NCI-H1105 treated with DMSO at 0.1 percent for 48 hours (cell line): ENCODE data around the gene ITGB1.
"Not testable (repeated sequence)": the region's sequence is repeated elsewhere in the genome, so short reads cannot be mapped to it uniquely, and the experiment has no call there.

Experiments
- DNase-seq: peaks from one replicate; lab custom pipeline; 2025; lab: John Stamatoyannopoulos, UW

The ITGB1 gene

GRCh38 chr10:32980558-32981468 lies 22.8 kb upstream of the ITGB1 start:
- peak; percentile 75 for DNase-seq

- DNase-seq = no peak
These were observed 22.2 kb upstream of the ITGB1 start for GRCh38 chr10:32980242-32980557.

- DNase-seq = not testable (repeated sequence)
These were observed 21.7 kb upstream of the ITGB1 start for GRCh38 chr10:32979719-32980118.

GRCh38 chr10:32979041-32979440 lies 21.0 kb upstream of the ITGB1 start:
- no peak for DNase-seq

- DNase-seq = not testable (repeated sequence)
These were observed 20.1 kb upstream of the ITGB1 start for GRCh38 chr10:32977846-32978809.

GRCh38 chr10:32976338-32976737 lies 18.3 kb upstream of the ITGB1 start:
- DNase-seq = no peak

- no peak for DNase-seq
These were observed 14.9 kb upstream of the ITGB1 start for GRCh38 chr10:32972929-32973328.

GRCh38 chr10:32972460-32972859 lies 14.4 kb upstream of the ITGB1 start:
- DNase-seq = no peak

GRCh38 chr10:32971536-32972091 lies 13.6 kb upstream of the ITGB1 start:
- peak; percentile 55 for DNase-seq

- no peak for DNase-seq
These were observed 12.9 kb upstream of the ITGB1 start for GRCh38 chr10:32970910-32971309.

GRCh38 chr10:32964270-32964669 lies 6.2 kb upstream of the ITGB1 start:
- no peak for DNase-seq

GRCh38 chr10:32963096-32963495 lies 5.1 kb upstream of the ITGB1 start:
- DNase-seq = no peak

- DNase-seq = no peak
These were observed 4.5 kb upstream of the ITGB1 start for GRCh38 chr10:32962521-32962920.

- no peak for DNase-seq
These were observed 3.9 kb upstream of the ITGB1 start for GRCh38 chr10:32961895-32962369.

- no peak for DNase-seq
These were observed 3.4 kb upstream of the ITGB1 start for GRCh38 chr10:32961343-32961894.

- DNase-seq = no peak
These were observed 2.0 kb upstream of the ITGB1 start for GRCh38 chr10:32960022-32960421.

GRCh38 chr10:32959006-32959920 lies 1.2 kb upstream of the ITGB1 start:
- no peak for DNase-seq

- no peak for DNase-seq
These were observed 517 bp downstream of the ITGB1 start for GRCh38 chr10:32957341-32958084.

GRCh38 chr10:32956365-32957197 lies 1.4 kb downstream of the ITGB1 start:
- DNase-seq = no peak
